K562 (cell line): Measurements from ENCODE around the gene ALDH3B2. TPM values are rescaled to one million over a fixed set of nuclear protein-coding genes. Genes with fewer than 3 reads are reported as not detected.

ENCODE experiments used
- ATAC-seq: fragments of 200-7000 bp; cut with Tn5 transposase; 3 replicates; pipeline ENCODE4 v1.9.1; 2020; ENCODE audit warnings: moderate library complexity
- BruUV-seq: library from RNA; stranded (reverse); fragments of 400-500 nt; replicated peaks from 2 replicates; lab custom pipeline; 2021; lab: Mats Ljungman, UMichigan
- CTCF ChIA-PET: fragments of 300-600 bp; formaldehyde crosslinking; extraction: SDS; loops from one replicate; lab custom pipeline; 2021; ENCODE audit warnings: low intra/inter-chr PET ratio; lab: Yijun Ruan, JAX
- POLR2A ChIA-PET: fragments of 300-600, 350-650 bp; sonication (Branson Sonifier 250); formaldehyde crosslinking; extraction: SDS; loops from one replicate; lab custom pipeline; 2021; ENCODE audit warnings: antibody characterized with exemption, inconsistent platforms; lab: Yijun Ruan, JAX
- DNase-seq, 4 experiments: peaks; one replicate each; pipeline versions ENCODE4 v3.0.0 to v3.0.0-alpha.2; 2011 to 2018; ENCODE audit warnings: low spot score in 3 of 4, mixed read lengths in 3 of 4; ENCODE audit errors: extremely low read depth in 1 of 4
- FAIRE-seq: peaks from 2 replicates; lab custom pipeline; 2011; peaks lifted over from hg19 to GRCh38; lab: Jason Lieb, UNC
- H2AFZ ChIP-seq: 2 replicates; pipeline ENCODE4 v1.6.0; 2011; ENCODE audit warnings: low read depth, low read length, control low read depth, inconsistent platforms
- H3K27ac ChIP-seq: fragments of 200-600 bp; 3 replicates; pipeline ENCODE4 v1.8.0; 2011; ENCODE audit warnings: low read depth, mild to moderate bottlenecking, control low read depth, inconsistent platforms, low read length, moderate library complexity, mixed read lengths; ENCODE audit errors: extremely low read depth
- H3K27me3 ChIP-seq, 2 experiments: fragments of 300-600 bp in 1 of 2; 2 replicates in 1 of 2; 3 replicates in 1 of 2; pipeline versions ENCODE4 v1.6.0 to v1.8.0; 2011; ENCODE audit warnings: inconsistent platforms in 2 of 2, low read length in 2 of 2, mild to moderate bottlenecking in 1 of 2, mixed read lengths in 1 of 2, moderate library complexity in 1 of 2; ENCODE audit not compliant: control insufficient read depth in 2 of 2, insufficient read depth in 2 of 2
- H3K36me3 ChIP-seq: fragments of 300-600 bp; 3 replicates; pipeline ENCODE4 v1.8.0; 2011; ENCODE audit warnings: mild to moderate bottlenecking, low read length, inconsistent platforms; ENCODE audit not compliant: control insufficient read depth, insufficient read depth
- H3K4me1 ChIP-seq, 2 experiments: fragments of 200-600 bp in 1 of 2; replicated peaks in 1 of 2; 2 replicates in 1 of 2; 3 replicates in 1 of 2; pipeline versions ENCODE4 v1.5.1 to v1.8.0; 2011; ENCODE audit warnings: inconsistent platforms in 2 of 2, low read length in 2 of 2, mild to moderate bottlenecking in 1 of 2, mixed read lengths in 1 of 2, moderate library complexity in 1 of 2; ENCODE audit not compliant: control insufficient read depth in 2 of 2, insufficient read depth in 2 of 2
- H3K4me2 ChIP-seq: 2 replicates; pipeline ENCODE4 v1.6.1; 2011; ENCODE audit warnings: low read length, control low read depth, inconsistent platforms, mixed read lengths; ENCODE audit not compliant: insufficient read depth
- H3K4me3 ChIP-seq: fragments of 200-600 bp; sonication (generic), shearing (Covaris generic); 2 replicates; pipeline ENCODE4 v1.5.1; 2016; ENCODE audit warnings: control low read depth, inconsistent platforms
- H3K79me2 ChIP-seq: fragments of 200-600 bp; 3 replicates; pipeline ENCODE4 v1.8.0; 2011; ENCODE audit warnings: low read length, inconsistent platforms; ENCODE audit not compliant: control insufficient read depth, insufficient read depth
- H3K9ac ChIP-seq, 2 experiments: 2 replicates each; pipeline versions ENCODE4 v1.6.0 to v1.6.1; 2011; ENCODE audit warnings: low read depth in 2 of 2, low read length in 2 of 2, control low read depth in 1 of 2, inconsistent platforms in 1 of 2, mild to moderate bottlenecking in 1 of 2, mixed read lengths in 1 of 2; ENCODE audit not compliant: insufficient read depth in 1 of 2
- H3K9me1 ChIP-seq: one replicate; pipeline ENCODE4 v1.6.0; 2011; ENCODE audit warnings: inconsistent platforms, mild to moderate bottlenecking, low read length, moderate library complexity; ENCODE audit not compliant: control insufficient read depth, insufficient read depth
- H3K9me3 ChIP-seq: replicated peaks from 2 replicates; pipeline ENCODE4 v1.5.1; 2011; ENCODE audit warnings: low read depth, low read length, inconsistent platforms; ENCODE audit not compliant: control insufficient read depth, insufficient read depth
- H4K20me1 ChIP-seq: replicated peaks from 2 replicates; pipeline ENCODE4 v1.6.1; 2011; ENCODE audit warnings: low read length, inconsistent platforms, mixed read lengths; ENCODE audit not compliant: control insufficient read depth, insufficient read depth
- CTBP1 ChIP-seq: fragments of 450-650 bp; IDR thresholded peaks from 2 replicates; pipeline ENCODE4 v1.6.1; 2016; ENCODE audit warnings: borderline replicate concordance
- CTCF ChIP-seq, 3 experiments: IDR thresholded peaks in 2 of 3; conservative IDR thresholded peaks in 1 of 3; 2 replicates each; pipeline ENCODE4 v1.5.1; 2011 to 2012; ENCODE audit warnings: low read length in 3 of 3, mild to moderate bottlenecking in 3 of 3, control low read depth in 2 of 3, improper control_type of control experiment in 1 of 3, inconsistent platforms in 1 of 3, low read depth in 1 of 3, mixed read lengths in 1 of 3, moderate library complexity in 1 of 3; ENCODE audit not compliant: insufficient read depth in 2 of 3
- EZH2 ChIP-seq: IDR thresholded peaks from 2 replicates; pipeline ENCODE4 v1.6.1; 2012; ENCODE audit warnings: low read depth, mild to moderate bottlenecking, inconsistent platforms, low read length, borderline replicate concordance
- FOXA3 ChIP-seq, 2 experiments: fragments of 450-650 bp in 1 of 2; sonication (generic) in 1 of 2; formaldehyde crosslinking; IDR thresholded peaks in 1 of 2; conservative IDR thresholded peaks in 1 of 2; 2 replicates each; pipeline versions ENCODE4 v1.4.0 to v1.8.0; 2020 to 2022; ENCODE audit warnings: mild to moderate bottlenecking in 2 of 2, missing genetic modification reagents in 1 of 2
- HNRNPLL ChIP-seq: fragments of 200-400 bp; formaldehyde crosslinking; IDR thresholded peaks from 2 replicates; pipeline ENCODE4 v1.6.1; 2017; ENCODE audit warnings: low read length, low read depth, mild to moderate bottlenecking; ENCODE audit not compliant: poor library complexity, severe bottlenecking
- NCOA1 ChIP-seq: fragments of 450-650 bp; IDR thresholded peaks from 2 replicates; pipeline ENCODE4 v1.6.1; 2016; ENCODE audit warnings: low read depth
- PHTF2 ChIP-seq: fragments of 250-450 bp; sonication (Bioruptor Pico); IDR thresholded peaks from 2 replicates; pipeline ENCODE4 v1.5.0; 2021; ENCODE audit warnings: mild to moderate bottlenecking
- WGBS: fragments of 100-300 bp; shearing (Covaris generic); methylation state at CpG from one replicate; pipeline ENCODE4 v1.1.6; 2016; ENCODE audit warnings: low coverage, mixed read lengths; ENCODE audit not compliant: insufficient coverage; ENCODE audit errors: missing lambda C conversion rate; 5-methylcytosine and 5-hydroxymethylcytosine counted together
- in situ Hi-C: fragments of 300-500 bp; cut with MboI; formaldehyde crosslinking; loops from 4 replicates; pipeline ENCODE4 v1.15.0; 2018; ENCODE audit warnings: inconsistent platforms, mixed read lengths
- intact Hi-C: fragments of 100-400 bp; cut with micrococcal nuclease; formaldehyde crosslinking; loops from 2 replicates; pipeline ENCODE4 v1.14.2; 2022
- polyA plus RNA-seq, 8 experiments: library from polyadenylated mRNA; depleted of rRNA in 4 of 8; stranded (reverse) in 5 of 8; unstranded in 3 of 8; fragments of >200 nt; fragmentation: Nextera tagmentation in 2 of 8; fragmentation: Illumina TruSeq in 1 of 8; extraction: Ambion mirVana in 2 of 8; extraction: Trizol in 1 of 8; gene quantifications; 2 replicates each; pipeline versions ENCODE4 v1.2.1 to v1.2.3, GENCODE V29; 2011 to 2014; ENCODE audit warnings: inconsistent platforms in 1 of 8, missing spikeins in 1 of 8
- total RNA-seq, 7 experiments: library from RNA; depleted of rRNA in 6 of 7; stranded (reverse); fragments of >200 nt in 6 of 7; fragmentation: Illumina TruSeq in 2 of 7; extraction: Trizol in 2 of 7; gene quantifications; 2 replicates each; pipeline versions ENCODE4 v1.2.1 to v1.2.3, GENCODE V29; 2011 to 2021; ENCODE audit warnings: low replicate concordance in 1 of 7
- TF ChIP-seq, protein P1 (sequence below): IDR thresholded peaks from 2 replicates; pipeline ENCODE4 v1.6.1; 2016; ENCODE audit warnings: missing genetic modification characterization, missing compliant biosample characterization
- TF ChIP-seq, protein P2 (sequence below): sonication (generic); formaldehyde crosslinking; IDR thresholded peaks from 2 replicates; pipeline ENCODE4 v1.8.0; 2022; ENCODE audit warnings: missing genetic modification reagents, mild to moderate bottlenecking, moderate library complexity, borderline replicate concordance

ALDH3B2 gene
- total and polyA plus RNA-seq, 9 of the 15 experiments (the other 6 are each of a cell fraction or from before 2014, with no cell fraction given): not detected

DNA sequence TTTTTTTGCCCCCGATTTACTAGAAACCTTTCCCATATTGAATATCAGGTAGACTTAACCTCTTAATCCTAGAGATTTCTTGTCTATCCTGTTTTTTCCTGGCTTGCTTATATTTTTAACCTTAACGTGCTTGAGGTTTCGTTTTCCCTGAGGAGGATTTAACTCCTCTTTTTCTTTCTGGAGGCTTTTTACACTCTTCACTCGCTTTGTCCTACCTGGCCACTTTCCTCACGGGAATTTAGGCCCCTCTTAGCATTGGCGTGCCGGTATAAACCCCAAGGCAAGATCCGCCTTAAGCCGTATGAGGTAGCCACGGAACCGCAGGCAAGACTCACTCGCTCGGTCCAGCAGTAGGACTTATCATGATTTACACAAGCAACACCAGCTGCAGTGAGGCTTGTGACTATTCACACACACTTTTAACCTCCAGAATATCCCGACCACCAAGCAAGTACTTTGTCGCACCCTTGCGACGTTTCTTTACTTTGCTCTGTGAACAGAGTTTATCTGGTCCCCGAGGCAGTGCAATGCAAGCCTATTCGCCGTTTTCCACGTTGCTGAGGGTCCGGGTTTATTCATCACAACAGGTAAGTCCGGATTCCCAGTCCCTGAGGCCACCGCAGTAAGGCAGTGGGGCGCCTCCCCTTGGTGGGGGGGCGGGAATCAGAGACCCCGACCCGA lies 20.6 kb upstream of the ALDH3B2 start:
- H3K4me3 ChIP-seq: no peak overlapping the region
- FAIRE-seq (peak; percentile 61), DNase-seq (peak in 3 of 4 experiments; percentile 11 to 46 (median 15)), ATAC-seq (peak; percentile 67)
- ChIA-PET CTCF (no interaction called here), POLR2A (no interaction called here)
- 3% methylated on average over 28 of the region's 28 CpGs for WGBS
- H3K9ac ChIP-seq: no peak overlapping the region
- H3K9me1 ChIP-seq: no peaks in the 10 kb centered on the region
- H3K4me1 ChIP-seq: peaks cover 0 to 3% of the 10 kb centered on the region in 2 experiments; a peak in 1 of 5 replicates
- H3K4me2 ChIP-seq: peak overlapping the region; percentile 42
- no peaks in the 10 kb centered on the region for H3K36me3 ChIP-seq
- H2AFZ ChIP-seq: peak overlapping the region; percentile 30
- peaks cover 3% of the 10 kb centered on the region; the same call in 1 of the 2 replicates for H4K20me1 ChIP-seq
- intact Hi-C loops (loop anchor here (5.0 kb wide), 1 partner anchor 63 kb away; no protein-coding TSS in a partner anchor), in situ Hi-C loops (no loop called here)
- no TSS peak for BruUV-seq
- no peaks in the 10 kb centered on the region for H3K9me3 ChIP-seq
- H3K27me3 ChIP-seq: peaks cover 28 to 29% of the 10 kb centered on the region in 2 experiments
- H3K27ac ChIP-seq: no peak overlapping the region
- H3K79me2 ChIP-seq: no peaks in the 10 kb centered on the region
- TF ChIP-seq CTBP1 (peak; percentile 16; the same call in 1 of the 2 replicates), FOXA3 (CRISPR knock-in tag; conservative IDR thresholded peaks at IDR 0.05 in 1 of 2, IDR thresholded peaks at IDR 0.05 in 1 of 2) (no peak), PHTF2 (CRISPR knock-in tag) (no peak), NCOA1 (no peak), HNRNPLL (peak; percentile 19), EZH2 (peak; percentile 89), CTCF (IDR thresholded peaks at IDR 0.05 in 2 of 3, conservative IDR thresholded peaks at IDR 0.05 in 1 of 3; ENCODE audit: insufficient read depth in 2 of 3, low read depth in 1 of 3, low read length in 3 of 3) (peak in 2 of 3 experiments; percentile 20 to 42; a peak in 2 of 6 replicates)
- TF ChIP-seq, protein P1, sequence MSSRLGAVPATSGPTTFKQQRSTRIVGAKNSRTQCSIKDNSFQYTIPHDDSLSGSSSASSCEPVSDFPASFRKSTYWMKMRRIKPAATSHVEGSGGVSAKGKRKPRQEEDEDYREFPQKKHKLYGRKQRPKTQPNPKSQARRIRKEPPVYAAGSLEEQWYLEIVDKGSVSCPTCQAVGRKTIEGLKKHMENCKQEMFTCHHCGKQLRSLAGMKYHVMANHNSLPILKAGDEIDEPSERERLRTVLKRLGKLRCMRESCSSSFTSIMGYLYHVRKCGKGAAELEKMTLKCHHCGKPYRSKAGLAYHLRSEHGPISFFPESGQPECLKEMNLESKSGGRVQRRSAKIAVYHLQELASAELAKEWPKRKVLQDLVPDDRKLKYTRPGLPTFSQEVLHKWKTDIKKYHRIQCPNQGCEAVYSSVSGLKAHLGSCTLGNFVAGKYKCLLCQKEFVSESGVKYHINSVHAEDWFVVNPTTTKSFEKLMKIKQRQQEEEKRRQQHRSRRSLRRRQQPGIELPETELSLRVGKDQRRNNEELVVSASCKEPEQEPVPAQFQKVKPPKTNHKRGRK: peak; percentile 78; the same call in 1 of the 2 replicates
- TF ChIP-seq, protein P2, sequence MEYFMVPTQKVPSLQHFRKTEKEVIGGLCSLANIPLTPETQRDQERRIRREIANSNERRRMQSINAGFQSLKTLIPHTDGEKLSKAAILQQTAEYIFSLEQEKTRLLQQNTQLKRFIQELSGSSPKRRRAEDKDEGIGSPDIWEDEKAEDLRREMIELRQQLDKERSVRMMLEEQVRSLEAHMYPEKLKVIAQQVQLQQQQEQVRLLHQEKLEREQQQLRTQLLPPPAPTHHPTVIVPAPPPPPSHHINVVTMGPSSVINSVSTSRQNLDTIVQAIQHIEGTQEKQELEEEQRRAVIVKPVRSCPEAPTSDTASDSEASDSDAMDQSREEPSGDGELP (CRISPR knock-in tag): peak; percentile 41; the same call in 1 of the 2 replicates
